ENCODE data around the gene NSDHL. TPM values are rescaled to one million over a fixed set of nuclear protein-coding genes. Genes with fewer than 3 reads are reported as not detected.

Gene NSDHL
- total RNA-seq, 2 experiments from 2014 or later, result 21.3 to 21.6 TPM

DNA sequence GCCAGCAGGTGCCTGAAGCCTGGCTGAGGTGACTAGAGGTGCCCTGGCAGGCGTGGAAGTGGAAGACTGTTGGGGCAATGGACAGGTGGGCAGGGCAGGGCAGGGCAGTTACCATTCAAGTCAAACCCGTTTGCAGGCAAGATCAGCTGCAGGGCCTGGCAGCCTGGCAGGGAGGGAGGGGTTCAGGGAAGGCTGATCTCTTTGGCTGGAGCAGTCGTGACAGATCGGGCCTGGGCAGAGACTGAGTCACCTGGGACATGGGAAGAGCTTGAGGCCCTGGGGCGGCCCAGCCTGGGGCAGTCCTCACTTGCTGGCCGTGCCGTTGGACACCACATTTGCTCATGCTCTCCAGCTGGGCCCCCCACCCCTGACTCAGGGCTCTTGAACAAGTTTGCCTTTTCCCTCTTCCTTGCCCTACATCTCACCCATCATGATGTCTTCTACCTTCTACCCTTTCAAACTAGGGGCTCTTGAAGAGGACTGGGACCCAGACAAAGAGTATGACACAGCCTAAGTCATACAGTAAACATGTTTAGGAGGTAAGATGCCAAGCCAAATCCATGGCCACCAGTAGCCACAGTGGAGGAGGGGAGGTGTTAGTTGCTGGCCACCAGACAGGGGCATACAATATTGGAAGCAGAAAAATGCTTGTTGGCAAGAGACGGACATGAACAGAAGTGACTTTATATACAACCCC is 65.0 kb downstream of the NSDHL start:
- peaks cover 19% of the 10 kb centered on the region for H3K27me3 Mint-ChIP-seq
- no peaks in the 10 kb centered on the region for H3K9me3 Mint-ChIP-seq
- H3K4me3 Mint-ChIP-seq, result no peak overlapping the region
- H3K4me1 Mint-ChIP-seq, result no peaks in the 10 kb centered on the region
- H3K36me3 Mint-ChIP-seq, result no peaks in the 10 kb centered on the region
- H3K27ac Mint-ChIP-seq, result no peak overlapping the region
- no peak for DNase-seq

DNA sequence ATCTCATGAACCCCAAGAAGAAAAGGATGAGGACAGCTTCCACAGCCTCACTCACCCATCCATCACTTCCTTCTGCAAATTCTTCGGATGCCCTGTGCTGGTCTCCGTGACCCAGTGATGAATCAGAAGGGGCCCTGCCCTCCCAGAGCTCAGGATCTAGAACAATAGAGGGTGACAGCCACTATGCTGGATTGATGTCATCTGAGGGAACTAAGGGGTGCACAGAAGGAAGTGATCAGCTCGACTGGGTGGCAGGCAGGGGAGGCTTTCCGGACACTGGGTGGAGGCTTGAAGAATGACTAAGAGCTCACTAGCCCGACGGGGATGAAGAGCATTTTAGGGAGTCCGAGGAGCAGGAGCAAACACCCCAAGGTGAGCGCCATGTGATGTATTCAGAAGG is 65.6 kb downstream of the NSDHL start:
- Mint-ChIP-seq H3K4me3 (no peak overlapping the region), H3K9me3 (no peaks in the 10 kb centered on the region), H3K27ac (no peak overlapping the region), H3K27me3 (peaks cover 14% of the 10 kb centered on the region), H3K36me3 (no peaks in the 10 kb centered on the region), H3K4me1 (no peaks in the 10 kb centered on the region)
- no peak for DNase-seq

DNA sequence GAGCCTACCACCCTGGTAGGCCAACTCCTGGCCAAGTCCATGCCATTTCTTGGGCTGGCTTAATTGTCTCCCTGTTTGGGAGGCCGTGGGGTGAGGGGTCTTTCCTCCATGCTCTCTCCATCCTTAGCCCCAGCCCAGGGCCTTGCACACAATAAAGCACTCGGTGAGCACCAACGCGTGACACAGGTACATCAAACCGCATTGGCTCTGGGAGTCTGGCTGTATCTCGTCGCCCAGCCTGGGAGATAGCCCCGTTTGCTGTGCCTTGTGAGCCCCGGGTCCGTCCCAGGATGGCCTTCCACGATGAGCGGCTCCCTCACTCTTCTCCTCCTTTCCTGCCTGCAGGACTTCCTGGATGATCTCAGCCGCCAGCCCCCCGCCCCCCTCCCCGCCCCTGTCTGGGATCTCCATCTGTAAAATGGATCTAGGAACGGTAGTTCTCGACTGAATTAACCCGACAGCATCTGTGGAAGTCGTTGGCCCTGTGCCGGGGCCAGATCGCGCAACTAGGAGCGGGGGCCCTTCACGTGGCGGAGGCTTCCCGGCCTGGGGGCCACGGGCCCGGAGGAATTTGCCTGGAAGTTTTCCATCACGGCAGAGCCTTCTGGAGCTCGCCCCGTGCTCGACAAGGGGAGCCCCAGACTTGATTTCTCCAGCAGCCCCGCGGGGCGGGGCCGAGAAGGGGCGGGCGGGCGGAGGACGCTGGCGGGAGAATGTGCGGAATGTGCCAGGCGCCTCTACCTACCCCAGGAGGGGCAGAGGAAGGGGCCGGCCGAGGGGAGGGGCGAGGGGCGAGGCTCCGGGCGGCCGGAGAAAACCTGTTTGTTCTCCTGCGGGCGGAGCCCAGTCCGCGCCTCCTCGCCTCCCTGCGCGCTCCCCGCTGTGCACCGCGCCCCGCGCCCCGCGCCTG is 66.6 kb downstream of the NSDHL start, which contains the start of gene ZNF185:
ZNF185 (plus strand) TSS at position 846 of the 910 bp plus-strand sequence. CDS start 16,423 bp downstream, outside the sequence.
- Mint-ChIP-seq H3K9me3 (no peaks in the 10 kb centered on the region), H3K4me1 (no peaks in the 10 kb centered on the region), H3K27ac (no peak within 1 kb of the TSS), H3K4me3 (no peak within 1 kb of the TSS), H3K27me3 (peaks cover 14% of the 10 kb centered on the region), H3K36me3 (no peaks in the 10 kb centered on the region)
- peak; percentile 8 for DNase-seq

DNA sequence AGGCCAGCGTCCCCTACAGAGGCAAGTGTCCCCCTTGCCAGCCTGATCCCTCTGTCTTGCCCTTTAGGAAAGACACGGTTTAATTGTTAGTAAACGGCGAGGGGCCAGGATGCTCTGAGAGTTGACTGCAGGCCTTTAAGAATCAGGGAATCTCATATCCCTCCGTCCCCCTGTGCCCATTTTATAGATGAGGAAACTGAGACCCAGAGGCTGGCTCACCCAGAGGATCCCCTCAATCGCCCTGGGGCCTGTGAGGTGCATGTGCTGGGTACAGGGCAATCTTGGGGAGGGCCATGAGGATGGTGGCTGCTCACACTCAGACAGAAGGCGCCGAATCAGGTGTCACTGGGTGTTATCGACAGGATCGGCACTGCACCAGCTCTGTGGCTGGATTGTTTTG is 67.6 kb downstream of the NSDHL start:
- Mint-ChIP-seq H3K36me3 (no peaks in the 10 kb centered on the region), H3K27ac (no peak overlapping the region), H3K4me1 (no peaks in the 10 kb centered on the region), H3K4me3 (no peak overlapping the region), H3K9me3 (no peaks in the 10 kb centered on the region), H3K27me3 (peaks cover 14% of the 10 kb centered on the region)
- DNase-seq, result no peak

DNA sequence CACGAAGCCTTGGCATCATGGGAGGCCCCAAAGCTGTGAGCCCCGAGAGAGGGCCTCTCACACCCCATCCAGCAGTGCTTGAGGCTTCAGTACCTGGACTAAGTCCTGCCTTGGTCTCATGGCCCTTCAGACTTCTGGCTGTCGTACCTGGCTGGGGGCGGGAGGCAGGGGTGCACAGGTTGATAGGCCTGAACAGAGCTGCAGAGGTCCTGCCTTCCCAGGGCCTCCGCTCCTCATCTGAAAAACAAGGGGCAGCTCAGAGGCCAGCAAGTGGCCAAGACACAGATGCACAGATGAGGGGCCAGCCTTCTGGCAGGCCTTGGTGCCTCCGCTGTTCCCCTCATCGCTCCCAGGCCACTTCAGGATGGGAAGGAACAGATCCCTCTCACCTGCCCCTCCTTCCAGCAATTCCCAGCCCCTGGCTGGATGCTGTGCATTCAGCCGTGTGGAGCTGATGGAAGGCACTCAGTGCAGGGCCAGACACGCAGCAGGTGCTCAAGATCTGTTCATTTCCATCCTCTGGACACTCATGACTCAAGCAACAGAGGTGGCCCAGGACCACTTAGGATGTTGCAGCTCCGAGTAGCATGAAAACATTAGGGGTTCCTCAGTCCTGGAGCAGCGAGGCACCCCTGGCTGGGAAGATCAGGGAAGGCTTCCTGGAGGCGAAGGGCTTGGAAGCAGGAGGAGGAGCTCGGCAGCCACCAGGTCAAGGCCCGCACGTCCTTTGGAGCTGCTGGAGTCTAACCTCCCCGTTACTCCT is 68.4 kb downstream of the NSDHL start:
- DNase-seq, result no peak
- Mint-ChIP-seq H3K4me3 (no peak overlapping the region), H3K4me1 (no peaks in the 10 kb centered on the region), H3K27ac (no peak overlapping the region), H3K27me3 (peaks cover 14% of the 10 kb centered on the region), H3K36me3 (no peaks in the 10 kb centered on the region), H3K9me3 (no peaks in the 10 kb centered on the region)

DNA sequence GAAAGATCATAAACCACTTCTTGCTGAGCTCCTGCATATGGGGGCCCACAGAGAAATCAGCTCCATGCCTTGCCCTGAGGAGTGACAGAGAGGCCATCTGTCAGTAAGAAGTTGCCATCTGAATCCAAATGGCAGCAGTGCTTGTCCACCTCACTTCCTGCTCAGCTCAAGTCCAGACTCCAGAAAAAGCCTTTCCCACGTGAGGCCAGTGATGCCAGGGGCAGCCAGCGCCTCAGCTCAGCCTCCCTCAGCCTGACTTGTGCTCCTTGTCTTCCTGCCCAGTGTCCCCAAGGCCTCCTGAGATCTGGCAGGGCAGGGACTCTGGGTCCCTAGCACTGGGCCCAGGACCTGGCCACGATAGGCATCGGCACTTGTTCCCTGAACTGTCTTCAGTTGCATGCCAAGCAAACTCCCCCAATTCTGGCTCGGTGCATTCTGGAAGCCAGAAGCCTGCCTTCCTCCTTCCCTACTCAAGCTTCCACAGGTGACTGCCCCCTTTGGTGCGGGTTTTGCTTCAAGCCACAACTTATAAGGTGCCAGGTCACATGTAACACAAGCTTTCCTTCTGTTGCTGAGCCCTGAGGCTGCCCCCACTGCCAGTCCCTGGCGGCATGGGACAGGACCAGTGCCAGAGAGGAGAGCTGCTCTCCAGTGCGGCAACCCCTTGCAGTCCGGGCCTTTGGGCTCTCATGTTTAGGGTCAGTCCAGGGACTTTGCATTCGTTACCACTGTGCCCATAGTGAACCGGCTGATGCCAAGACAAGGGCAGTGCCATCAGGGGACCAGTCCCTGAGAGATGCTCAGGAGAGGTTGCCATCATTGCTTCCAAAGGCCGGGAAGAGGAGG is 69.2 kb downstream of the NSDHL start:
- H3K27ac Mint-ChIP-seq, result no peak overlapping the region
- no peaks in the 10 kb centered on the region for H3K9me3 Mint-ChIP-seq
- H3K4me3 Mint-ChIP-seq, result no peak overlapping the region
- DNase-seq, result no peak
- H3K4me1 Mint-ChIP-seq, result no peaks in the 10 kb centered on the region
- H3K36me3 Mint-ChIP-seq, result no peaks in the 10 kb centered on the region
- peaks cover 14% of the 10 kb centered on the region for H3K27me3 Mint-ChIP-seq

DNA sequence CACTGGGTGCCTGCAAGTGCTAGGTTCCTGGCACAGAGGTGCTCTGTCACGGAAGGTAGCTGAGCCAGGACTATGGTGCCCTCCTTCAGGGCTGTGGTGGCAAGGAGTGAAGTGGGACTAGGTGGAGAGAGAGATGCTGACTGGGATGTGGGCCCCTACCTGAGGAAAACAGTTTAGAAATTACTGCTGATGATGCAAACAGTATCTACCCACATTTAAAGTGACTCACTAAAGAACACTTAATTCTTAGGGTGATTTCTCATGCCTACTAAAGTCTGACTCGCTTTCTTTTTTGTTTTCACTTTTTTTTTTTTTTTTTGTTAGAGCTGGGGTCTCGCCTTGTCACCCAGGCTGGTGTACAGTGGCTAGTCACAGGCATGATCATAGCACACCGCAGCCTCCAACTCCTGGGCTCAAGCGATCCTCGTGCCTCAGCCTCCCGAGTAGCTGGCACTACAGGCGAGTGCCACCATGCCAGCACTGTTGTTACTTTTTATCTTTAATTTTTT is 70.1 kb downstream of the NSDHL start:
- Mint-ChIP-seq H3K27ac (no peak overlapping the region), H3K36me3 (no peaks in the 10 kb centered on the region), H3K4me1 (no peaks in the 10 kb centered on the region), H3K4me3 (no peak overlapping the region), H3K9me3 (no peaks in the 10 kb centered on the region), H3K27me3 (peaks cover 14% of the 10 kb centered on the region)
- no peak for DNase-seq

DNA sequence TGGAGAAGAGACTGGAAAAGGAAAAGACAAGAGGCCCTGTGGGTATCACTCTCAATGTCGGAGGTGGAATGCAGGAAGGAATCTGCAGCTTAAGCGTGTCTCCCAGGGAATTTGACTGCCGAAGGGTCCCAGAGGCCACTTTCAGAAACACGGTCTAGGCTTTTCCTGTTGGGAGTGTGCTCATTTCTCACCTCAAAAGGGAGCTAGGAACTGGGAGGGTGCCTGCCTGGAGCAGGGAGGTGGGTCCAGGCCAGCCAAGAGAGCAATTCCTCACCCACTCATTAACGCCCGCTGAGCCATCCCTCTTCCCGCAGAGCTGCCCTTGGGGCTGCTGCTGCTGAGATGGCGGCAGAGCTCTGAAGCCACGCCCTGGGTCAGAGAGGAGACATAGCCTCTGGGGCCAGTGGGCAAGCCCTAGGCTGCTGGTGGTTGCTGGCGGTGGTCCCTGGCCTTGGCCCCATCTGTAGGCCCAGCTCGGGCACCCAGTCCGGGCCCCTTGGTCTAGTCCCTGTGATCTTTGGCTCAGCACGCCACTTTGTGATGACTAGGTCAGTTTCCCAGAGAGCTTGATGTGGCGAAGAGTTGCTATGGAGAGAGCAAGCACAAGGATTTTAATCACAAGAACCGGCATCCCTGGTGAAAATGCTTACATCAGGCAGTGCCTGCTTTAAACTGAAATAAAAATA is 71.1 kb downstream of the NSDHL start:
- DNase-seq, result no peak
- Mint-ChIP-seq H3K27me3 (peaks cover 6% of the 10 kb centered on the region), H3K27ac (no peak overlapping the region), H3K9me3 (no peaks in the 10 kb centered on the region), H3K4me1 (peaks cover under 1% of the 10 kb centered on the region), H3K4me3 (no peak overlapping the region), H3K36me3 (no peaks in the 10 kb centered on the region)

DNA sequence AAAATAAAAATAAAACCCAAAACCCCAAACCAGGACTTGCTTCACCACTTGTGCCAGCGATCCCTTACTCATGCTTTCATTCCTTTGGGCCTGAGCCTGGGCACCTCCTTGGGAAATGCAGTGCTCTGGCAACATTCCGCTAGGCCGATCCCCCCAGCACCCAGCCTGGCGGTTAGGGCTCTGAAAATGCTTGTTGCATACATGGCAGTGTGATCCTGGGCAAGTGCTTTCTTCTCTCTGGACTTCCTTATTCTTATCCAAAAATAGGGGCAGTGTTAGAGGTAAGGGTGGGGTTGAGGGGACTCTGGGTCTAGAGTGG is 71.6 kb downstream of the NSDHL start:
- Mint-ChIP-seq H3K36me3 (no peaks in the 10 kb centered on the region), H3K27ac (no peak overlapping the region), H3K27me3 (peaks cover 4% of the 10 kb centered on the region), H3K9me3 (no peaks in the 10 kb centered on the region), H3K4me1 (peaks cover 1% of the 10 kb centered on the region), H3K4me3 (no peak overlapping the region)
- no peak for DNase-seq

DNA sequence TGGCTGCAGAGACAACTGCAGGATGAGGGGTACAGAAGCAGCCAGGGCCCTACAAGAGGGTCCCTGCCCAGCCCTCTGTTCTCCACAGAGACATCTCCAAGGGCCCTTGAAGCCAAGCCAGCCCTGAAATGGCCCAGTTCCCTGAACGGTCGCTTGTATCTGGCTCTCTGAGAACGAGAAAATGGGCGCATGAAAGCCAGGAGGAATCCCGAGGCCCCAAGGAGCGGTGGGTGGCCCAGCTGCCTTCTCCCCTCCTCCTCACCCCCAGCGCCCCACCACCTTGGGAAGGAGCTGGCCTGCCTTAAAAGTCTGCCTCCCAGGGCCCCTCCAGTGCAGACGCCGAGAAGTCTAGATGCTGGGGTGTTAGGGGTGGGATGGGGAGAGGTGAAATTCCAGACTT is 72.7 kb downstream of the NSDHL start:
- no peak for DNase-seq
- H3K36me3 Mint-ChIP-seq, result no peaks in the 10 kb centered on the region
- H3K4me1 Mint-ChIP-seq, result peaks cover 1% of the 10 kb centered on the region
- H3K27me3 Mint-ChIP-seq, result peaks cover 4% of the 10 kb centered on the region
- no peak overlapping the region for H3K27ac Mint-ChIP-seq
- no peak overlapping the region for H3K4me3 Mint-ChIP-seq
- H3K9me3 Mint-ChIP-seq, result no peaks in the 10 kb centered on the region

DNA sequence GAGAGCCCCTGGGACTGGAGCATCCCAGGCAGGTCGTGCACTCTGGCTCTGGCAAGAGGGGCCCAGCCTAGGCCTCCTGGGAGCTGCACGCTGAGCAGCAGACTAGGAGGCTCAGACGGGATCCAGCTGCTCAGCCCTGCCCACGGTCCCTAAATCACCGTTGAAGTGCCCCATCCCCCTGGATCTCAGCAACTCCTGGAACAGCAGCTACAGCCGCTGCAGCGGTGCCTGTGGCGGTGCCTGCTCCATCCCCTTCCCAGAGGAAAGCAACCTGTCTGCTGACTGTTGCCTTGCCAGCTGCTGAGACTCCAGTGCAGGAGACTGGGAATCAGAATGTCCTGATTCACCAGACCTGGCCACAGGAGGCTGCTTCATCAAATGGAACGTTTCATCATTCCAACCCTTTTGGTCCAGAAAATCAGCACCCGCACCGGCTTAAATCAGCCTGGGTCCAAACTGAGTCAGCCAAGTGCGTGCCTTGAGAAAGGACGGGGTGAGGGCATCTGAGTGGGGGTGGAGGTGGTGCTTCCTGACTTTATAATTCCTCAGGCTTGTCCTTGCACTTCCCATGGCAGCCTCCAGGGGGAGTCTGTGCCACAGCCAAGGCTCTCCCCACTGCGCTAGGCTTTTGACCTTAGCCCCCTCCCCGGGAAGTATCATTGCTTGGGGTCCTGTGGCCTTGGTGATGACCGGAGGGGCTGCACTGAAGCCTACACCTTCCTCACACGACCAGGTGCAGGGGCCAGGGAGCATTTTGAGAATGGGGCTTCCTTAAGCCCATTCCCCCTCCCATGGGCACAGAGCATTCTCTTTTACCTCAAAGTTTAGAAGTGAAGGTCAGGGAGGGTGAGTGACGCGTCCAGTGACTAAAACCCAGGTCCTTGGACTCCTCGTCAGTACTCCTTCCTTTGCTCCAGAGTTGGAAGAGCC is 73.6 kb downstream of the NSDHL start:
- Mint-ChIP-seq H3K27ac (no peak overlapping the region), H3K36me3 (no peaks in the 10 kb centered on the region), H3K27me3 (no peaks in the 10 kb centered on the region), H3K4me3 (no peak overlapping the region), H3K9me3 (no peaks in the 10 kb centered on the region), H3K4me1 (peaks cover 1% of the 10 kb centered on the region)
- DNase-seq, result peak; percentile 16

DNA sequence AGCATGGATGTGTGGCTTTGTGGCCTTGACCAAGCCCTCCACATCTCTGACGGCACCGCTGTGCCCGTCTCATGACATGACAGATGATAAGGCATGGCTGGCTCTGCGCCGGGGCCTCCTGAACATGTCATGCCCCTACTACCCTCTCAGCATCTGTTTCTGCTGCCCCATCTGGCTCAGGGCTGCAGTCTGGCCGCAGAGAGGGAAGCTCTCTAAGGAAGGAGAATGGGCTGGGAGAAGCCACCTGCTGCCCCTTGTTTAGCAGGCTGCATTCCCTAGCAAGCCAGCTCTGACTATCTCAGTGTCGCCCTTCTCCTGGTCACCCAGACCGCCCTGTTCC is 74.2 kb downstream of the NSDHL start:
- H3K27ac Mint-ChIP-seq, result no peak overlapping the region
- H3K36me3 Mint-ChIP-seq, result no peaks in the 10 kb centered on the region
- H3K27me3 Mint-ChIP-seq, result no peaks in the 10 kb centered on the region
- no peaks in the 10 kb centered on the region for H3K9me3 Mint-ChIP-seq
- no peak overlapping the region for H3K4me3 Mint-ChIP-seq
- peaks cover 1% of the 10 kb centered on the region for H3K4me1 Mint-ChIP-seq
- DNase-seq, result no peak

DNA sequence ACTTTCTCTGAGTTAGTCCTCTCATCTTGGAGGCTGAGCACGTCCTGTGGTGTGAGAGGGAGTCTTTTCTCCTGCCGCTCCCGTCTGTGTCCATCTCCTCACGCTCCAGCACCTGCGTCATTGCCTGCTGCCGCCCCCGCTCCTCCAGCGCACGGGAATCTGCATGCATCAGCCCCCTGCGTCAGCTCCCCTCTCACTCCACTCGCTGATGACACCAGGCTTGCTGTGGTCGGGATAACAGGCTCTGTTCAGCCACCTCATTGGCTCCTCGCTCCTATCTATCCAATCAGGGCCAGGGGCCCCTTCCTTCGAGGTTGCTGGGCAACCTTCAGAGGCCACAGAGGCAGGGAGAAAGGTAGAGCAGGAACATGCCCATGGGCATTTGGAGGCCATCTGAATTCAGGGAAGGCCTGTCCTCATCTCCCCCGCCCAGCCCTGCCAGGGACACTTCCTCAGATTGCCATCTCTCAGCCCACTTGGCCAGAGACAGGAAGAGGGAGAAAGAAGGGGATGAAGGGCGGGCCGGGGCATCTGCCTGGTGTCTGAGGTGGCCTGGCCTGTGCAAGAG is 76.3 kb downstream of the NSDHL start:
- no peak overlapping the region for H3K4me3 Mint-ChIP-seq
- peaks cover 1% of the 10 kb centered on the region for H3K4me1 Mint-ChIP-seq
- no peaks in the 10 kb centered on the region for H3K36me3 Mint-ChIP-seq
- H3K27ac Mint-ChIP-seq, result no peak overlapping the region
- no peak for DNase-seq
- no peaks in the 10 kb centered on the region for H3K27me3 Mint-ChIP-seq
- H3K9me3 Mint-ChIP-seq, result no peaks in the 10 kb centered on the region

Data from activated naive CD8-positive, alpha-beta T cell treated with anti-CD3 and anti-CD28 coated beads for 36 hours (primary cell).